Measurements from ENCODE around the gene RUFY4. TPM values are rescaled to one million over a fixed set of nuclear protein-coding genes. Genes with fewer than 3 reads are reported as not detected.

The RUFY4 gene
- polyA plus RNA-seq, 2 of the 4 experiments (the other 2 are of a cell fraction), result 0.04 TPM; not detected in 1

GRCh38 chr2:218066926-218067515, 2.0 kb upstream of the RUFY4 start:
- TF ChIP-seq ZC3H11A (IDR thresholded peaks at IDR 0.05), result no peak
- no peak for TF ChIP-seq JUNB (IDR thresholded peaks at IDR 0.05)
- no peak for TF ChIP-seq CHD2 (IDR thresholded peaks at IDR 0.05; ENCODE audit: low read length, partially characterized antibody)
- TF ChIP-seq PBX3 (IDR thresholded peaks at IDR 0.05), result no peak
- TF ChIP-seq, protein P1, sequence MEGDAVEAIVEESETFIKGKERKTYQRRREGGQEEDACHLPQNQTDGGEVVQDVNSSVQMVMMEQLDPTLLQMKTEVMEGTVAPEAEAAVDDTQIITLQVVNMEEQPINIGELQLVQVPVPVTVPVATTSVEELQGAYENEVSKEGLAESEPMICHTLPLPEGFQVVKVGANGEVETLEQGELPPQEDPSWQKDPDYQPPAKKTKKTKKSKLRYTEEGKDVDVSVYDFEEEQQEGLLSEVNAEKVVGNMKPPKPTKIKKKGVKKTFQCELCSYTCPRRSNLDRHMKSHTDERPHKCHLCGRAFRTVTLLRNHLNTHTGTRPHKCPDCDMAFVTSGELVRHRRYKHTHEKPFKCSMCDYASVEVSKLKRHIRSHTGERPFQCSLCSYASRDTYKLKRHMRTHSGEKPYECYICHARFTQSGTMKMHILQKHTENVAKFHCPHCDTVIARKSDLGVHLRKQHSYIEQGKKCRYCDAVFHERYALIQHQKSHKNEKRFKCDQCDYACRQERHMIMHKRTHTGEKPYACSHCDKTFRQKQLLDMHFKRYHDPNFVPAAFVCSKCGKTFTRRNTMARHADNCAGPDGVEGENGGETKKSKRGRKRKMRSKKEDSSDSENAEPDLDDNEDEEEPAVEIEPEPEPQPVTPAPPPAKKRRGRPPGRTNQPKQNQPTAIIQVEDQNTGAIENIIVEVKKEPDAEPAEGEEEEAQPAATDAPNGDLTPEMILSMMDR (IDR thresholded peaks at IDR 0.05), result no peak
- no peak for TF ChIP-seq TFCP2L1 (CRISPR knock-in tag; IDR thresholded peaks at IDR 0.05)
- no peak for TF ChIP-seq ZFP36 (IDR thresholded peaks at IDR 0.05; ENCODE audit: borderline replicate concordance, partially characterized antibody)
- no peak for TF ChIP-seq POLR2A (IDR thresholded peaks at IDR 0.05; ENCODE audit: low read length)
- TF ChIP-seq HEYL (CRISPR knock-in tag; IDR thresholded peaks at IDR 0.05), result no peak
- no peak for TF ChIP-seq MAZ (IDR thresholded peaks at IDR 0.05; ENCODE audit: borderline replicate concordance, low read depth, low read length)
- TF ChIP-seq, protein P2, sequence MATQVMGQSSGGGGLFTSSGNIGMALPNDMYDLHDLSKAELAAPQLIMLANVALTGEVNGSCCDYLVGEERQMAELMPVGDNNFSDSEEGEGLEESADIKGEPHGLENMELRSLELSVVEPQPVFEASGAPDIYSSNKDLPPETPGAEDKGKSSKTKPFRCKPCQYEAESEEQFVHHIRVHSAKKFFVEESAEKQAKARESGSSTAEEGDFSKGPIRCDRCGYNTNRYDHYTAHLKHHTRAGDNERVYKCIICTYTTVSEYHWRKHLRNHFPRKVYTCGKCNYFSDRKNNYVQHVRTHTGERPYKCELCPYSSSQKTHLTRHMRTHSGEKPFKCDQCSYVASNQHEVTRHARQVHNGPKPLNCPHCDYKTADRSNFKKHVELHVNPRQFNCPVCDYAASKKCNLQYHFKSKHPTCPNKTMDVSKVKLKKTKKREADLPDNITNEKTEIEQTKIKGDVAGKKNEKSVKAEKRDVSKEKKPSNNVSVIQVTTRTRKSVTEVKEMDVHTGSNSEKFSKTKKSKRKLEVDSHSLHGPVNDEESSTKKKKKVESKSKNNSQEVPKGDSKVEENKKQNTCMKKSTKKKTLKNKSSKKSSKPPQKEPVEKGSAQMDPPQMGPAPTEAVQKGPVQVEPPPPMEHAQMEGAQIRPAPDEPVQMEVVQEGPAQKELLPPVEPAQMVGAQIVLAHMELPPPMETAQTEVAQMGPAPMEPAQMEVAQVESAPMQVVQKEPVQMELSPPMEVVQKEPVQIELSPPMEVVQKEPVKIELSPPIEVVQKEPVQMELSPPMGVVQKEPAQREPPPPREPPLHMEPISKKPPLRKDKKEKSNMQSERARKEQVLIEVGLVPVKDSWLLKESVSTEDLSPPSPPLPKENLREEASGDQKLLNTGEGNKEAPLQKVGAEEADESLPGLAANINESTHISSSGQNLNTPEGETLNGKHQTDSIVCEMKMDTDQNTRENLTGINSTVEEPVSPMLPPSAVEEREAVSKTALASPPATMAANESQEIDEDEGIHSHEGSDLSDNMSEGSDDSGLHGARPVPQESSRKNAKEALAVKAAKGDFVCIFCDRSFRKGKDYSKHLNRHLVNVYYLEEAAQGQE (IDR thresholded peaks at IDR 0.05), result no peak
- TF ChIP-seq RFX5 (IDR thresholded peaks at IDR 0.05), result no peak
- Histone ChIP-seq H3K4me2 (no peak overlapping the region), H3K9me3 (no peaks in the 10 kb centered on the region), H3K4me1 (no peaks in the 10 kb centered on the region), H3K27ac (no peak overlapping the region), H3K4me3 (no peak overlapping the region)
- no peak for DNase-seq (ENCODE audit: low read depth in 1 of 2, low spot score in 1 of 2)
- CTCF ChIA-PET, result interaction anchor here (1.0 to 16.7 kb wide), 4 partner anchors 73 to 289 kb away, joined by 3 to 177 read pairs (median 7); no protein-coding TSS in a partner anchor
- no peak for ATAC-seq
- no peak for FAIRE-seq
- 43% methylated on average over 11 of the region's 12 CpGs for WGBS (ENCODE audit: missing lambda C conversion rate)
- POLR2A ChIA-PET, result no interaction called here

- no peaks in the 10 kb centered on the region for H3K4me1 ChIP-seq
- POLR2A ChIA-PET, result no interaction called here
- H3K27ac ChIP-seq, result no peak overlapping the region
- DNase-seq (ENCODE audit: low read depth in 1 of 2, low spot score in 1 of 2) (no peak), ATAC-seq (no peak), FAIRE-seq (no peak)
- H3K4me3 ChIP-seq, result no peak overlapping the region
- TF ChIP-seq HEYL (CRISPR knock-in tag; IDR thresholded peaks at IDR 0.05), result no peak
- no peak for TF ChIP-seq CHD2 (IDR thresholded peaks at IDR 0.05; ENCODE audit: low read length, partially characterized antibody)
- TF ChIP-seq CBX8 (IDR thresholded peaks at IDR 0.05), result no peak
- no peak for TF ChIP-seq MYC (IDR thresholded peaks at IDR 0.05; ENCODE audit: borderline replicate concordance, low read length)
- no peak for TF ChIP-seq FOSB (CRISPR knock-in tag; IDR thresholded peaks at IDR 0.05)
- TF ChIP-seq JUN (IDR thresholded peaks at IDR 0.05), result no peak
- no peak for TF ChIP-seq TFCP2L1 (CRISPR knock-in tag; IDR thresholded peaks at IDR 0.05)
- no peak overlapping the region for H3K4me2 ChIP-seq
- CTCF ChIA-PET, result interaction anchor here (2.3 to 16.7 kb wide), 3 partner anchors 74 to 290 kb away, joined by 5 to 177 read pairs (median 9); no protein-coding TSS in a partner anchor
- WGBS (ENCODE audit: missing lambda C conversion rate), result 10% methylated on average over 4 of the region's 4 CpGs
- no peaks in the 10 kb centered on the region for H3K9me3 ChIP-seq
Measured at GRCh38 chr2:218067523-218067922, 1.5 kb upstream of the RUFY4 start.

Data from A549 (cell line).